H1 (cell line): ENCODE data around the gene WBP1. TPM values are rescaled to one million over a fixed set of nuclear protein-coding genes. Genes with fewer than 3 reads are reported as not detected.

Source experiments
- CTCF ChIA-PET: fragments of 300-600 bp; sonication (Branson Sonifier 250); formaldehyde crosslinking; loops from one replicate; lab custom pipeline; 2021; ENCODE audit not compliant: partially characterized antibody; lab: Charles Lee
- POLR2A ChIA-PET: fragments of 300-600 bp; sonication (Branson Sonifier 250); formaldehyde crosslinking; loops from one replicate; lab custom pipeline; 2021; ENCODE audit warnings: inconsistent platforms; ENCODE audit not compliant: partially characterized antibody; lab: Charles Lee
- DNase-seq, 2 experiments: peaks; one replicate each; pipeline versions ENCODE4 v3.0.0 to v3.0.0-alpha.2; 2010 to 2022; ENCODE audit warnings: low spot score in 2 of 2, low read depth in 1 of 2, mixed read lengths in 1 of 2
- FAIRE-seq: peaks from 2 replicates; lab custom pipeline; 2011; peaks lifted over from hg19 to GRCh38; lab: Jason Lieb, UNC
- H2AFZ ChIP-seq: 2 replicates; pipeline ENCODE4 v1.8.1; 2012; ENCODE audit warnings: low read length, inconsistent platforms
- H2AK5ac ChIP-seq: 2 replicates; pipeline ENCODE4 v1.6.1; 2013; ENCODE audit warnings: low read depth, low read length
- H2BK120ac ChIP-seq: replicated peaks from 2 replicates; pipeline ENCODE3; 2013; ENCODE audit warnings: low read depth, low read length, inconsistent platforms
- H2BK12ac ChIP-seq: 2 replicates; pipeline ENCODE4 v1.6.1; 2013; ENCODE audit warnings: low read depth, low read length
- H2BK15ac ChIP-seq: 2 replicates; pipeline ENCODE4 v1.6.1; 2013; ENCODE audit warnings: low read length
- H2BK20ac ChIP-seq: 2 replicates; pipeline ENCODE4 v1.6.1; 2013; ENCODE audit warnings: low read length
- H2BK5ac ChIP-seq: 2 replicates; pipeline ENCODE4 v1.6.1; 2013; ENCODE audit warnings: low read depth, low read length
- H3K14ac ChIP-seq: 2 replicates; pipeline ENCODE4 v1.6.1; 2013; ENCODE audit warnings: inconsistent platforms; ENCODE audit not compliant: insufficient read length
- H3K18ac ChIP-seq: 2 replicates; pipeline ENCODE4 v1.6.1; 2013; ENCODE audit warnings: low read length; ENCODE audit errors: extremely low read depth
- H3K23ac ChIP-seq: 2 replicates; pipeline ENCODE4 v1.6.1; 2013; ENCODE audit warnings: inconsistent platforms; ENCODE audit not compliant: insufficient read length
- H3K23me2 ChIP-seq: 2 replicates; pipeline ENCODE4 v1.6.1; 2013; ENCODE audit warnings: low read depth, low read length
- H3K27ac ChIP-seq: 2 replicates; pipeline ENCODE4 v1.6.1; 2011; ENCODE audit warnings: low read depth, low read length, inconsistent platforms
- H3K27me3 ChIP-seq, 4 experiments: replicated peaks in 1 of 4; 1 replicate in 1 of 4; 2 replicates in 3 of 4; pipeline versions ENCODE4 v1.6.1 to v1.8.1; 2011 to 2013; ENCODE audit warnings: low read length in 3 of 4, mild to moderate bottlenecking in 3 of 4, inconsistent platforms in 2 of 4, mixed read lengths in 2 of 4, moderate library complexity in 1 of 4; ENCODE audit not compliant: control insufficient read depth in 3 of 4, insufficient read depth in 3 of 4; ENCODE audit errors: extremely low read depth in 1 of 4
- H3K36me3 ChIP-seq, 4 experiments: 2 replicates each; pipeline versions ENCODE4 v1.6.1 to v1.8.1; 2011 to 2013; ENCODE audit warnings: mild to moderate bottlenecking in 4 of 4, low read length in 3 of 4, moderate library complexity in 2 of 4, control low read depth in 1 of 4, inconsistent platforms in 1 of 4; ENCODE audit not compliant: insufficient read depth in 4 of 4, control insufficient read depth in 2 of 4
- H3K4ac ChIP-seq: replicated peaks from 2 replicates; pipeline ENCODE3; 2013; ENCODE audit warnings: low read length, low read depth, mixed read lengths, inconsistent platforms; ENCODE audit not compliant: insufficient read length
- H3K4me1 ChIP-seq, 4 experiments: replicated peaks in 1 of 4; 1 replicate in 1 of 4; 2 replicates in 3 of 4; pipeline versions ENCODE4 v1.6.1 to v1.8.1; 2011 to 2013; ENCODE audit warnings: low read length in 3 of 4, inconsistent platforms in 2 of 4, mixed read lengths in 1 of 4; ENCODE audit not compliant: insufficient read depth in 4 of 4, control insufficient read depth in 3 of 4
- H3K4me2 ChIP-seq, 2 experiments: 2 replicates each; pipeline versions ENCODE4 v1.6.1 to v1.8.1; 2011 to 2013; ENCODE audit warnings: low read depth in 2 of 2, low read length in 2 of 2, control low read depth in 1 of 2, inconsistent platforms in 1 of 2, mild to moderate bottlenecking in 1 of 2; ENCODE audit not compliant: insufficient read depth in 1 of 2
- H3K4me3 ChIP-seq, 4 experiments: fragments of 200-600, 300-600 bp in 1 of 4; sonication (generic), shearing (Covaris generic), sonication (Bioruptor Twin) in 1 of 4; 2 replicates each; pipeline versions ENCODE4 v1.5.1 to v1.8.1; 2011 to 2016; ENCODE audit warnings: low read length in 4 of 4, low read depth in 3 of 4, control low read depth in 2 of 4, inconsistent platforms in 2 of 4, mild to moderate bottlenecking in 2 of 4, mixed read lengths in 1 of 4, moderate library complexity in 1 of 4; ENCODE audit not compliant: insufficient read depth in 2 of 4; ENCODE audit errors: extremely low read depth in 1 of 4
- H3K56ac ChIP-seq: replicated peaks from 2 replicates; pipeline ENCODE3; 2013; ENCODE audit warnings: low read depth, mild to moderate bottlenecking, mixed read lengths, low read length, inconsistent platforms; ENCODE audit not compliant: insufficient read length
- H3K79me1 ChIP-seq: 2 replicates; pipeline ENCODE4 v1.6.1; 2013; ENCODE audit warnings: low read depth, low read length, control low read depth
- H3K79me2 ChIP-seq, 2 experiments: 2 replicates each; pipeline versions ENCODE4 v1.6.1 to v1.8.1; 2012 to 2013; ENCODE audit warnings: low read length in 2 of 2, mild to moderate bottlenecking in 2 of 2, inconsistent platforms in 1 of 2; ENCODE audit not compliant: insufficient read depth in 2 of 2, control insufficient read depth in 1 of 2
- H3K9ac ChIP-seq, 4 experiments: replicated peaks in 1 of 4; 1 replicate in 1 of 4; 2 replicates in 3 of 4; pipeline versions ENCODE4 v1.6.1 to v1.8.1; 2011 to 2013; ENCODE audit warnings: low read depth in 3 of 4, low read length in 3 of 4, control low read depth in 2 of 4, mild to moderate bottlenecking in 2 of 4, moderate library complexity in 2 of 4, inconsistent platforms in 1 of 4; ENCODE audit errors: extremely low read depth in 1 of 4
- H3K9me3 ChIP-seq, 2 experiments: 2 replicates each; pipeline versions ENCODE4 v1.6.1 to v1.8.1; 2012 to 2013; ENCODE audit warnings: mild to moderate bottlenecking in 2 of 2, moderate library complexity in 2 of 2, control low read depth in 1 of 2, inconsistent platforms in 1 of 2, low read depth in 1 of 2, low read length in 1 of 2, mixed read lengths in 1 of 2; ENCODE audit not compliant: insufficient read depth in 2 of 2
- H4K20me1 ChIP-seq, 2 experiments: replicated peaks in 1 of 2; 2 replicates each; pipeline versions ENCODE3 to v1.8.1; 2011 to 2013; ENCODE audit warnings: inconsistent platforms in 2 of 2, low read length in 2 of 2, mild to moderate bottlenecking in 1 of 2; ENCODE audit not compliant: insufficient read depth in 2 of 2, control insufficient read depth in 1 of 2
- H4K5ac ChIP-seq: 2 replicates; pipeline ENCODE4 v1.6.1; 2013; ENCODE audit warnings: low read length, low read depth, mixed read lengths, inconsistent platforms; ENCODE audit not compliant: insufficient read length
- H4K8ac ChIP-seq: 2 replicates; pipeline ENCODE4 v1.8.0; 2013; ENCODE audit warnings: mild to moderate bottlenecking, moderate library complexity, low read length, inconsistent platforms; ENCODE audit not compliant: insufficient read depth; ENCODE audit errors: extremely low read depth
- H4K91ac ChIP-seq: replicated peaks from 2 replicates; pipeline ENCODE3; 2013; ENCODE audit warnings: low read length, mixed read lengths, inconsistent platforms; ENCODE audit not compliant: insufficient read length
- BRCA1 ChIP-seq: IDR thresholded peaks from 2 replicates; pipeline ENCODE4 v1.6.1; 2012; ENCODE audit warnings: low read depth, low read length, improper control_type of control experiment
- HDAC2 ChIP-seq, 2 experiments: fragments of 300-600 bp in 1 of 2; sonication (generic) in 1 of 2; IDR thresholded peaks; 2 replicates each; pipeline ENCODE4 v1.6.1; 2011 to 2012; ENCODE audit warnings: low read depth in 2 of 2, low read length in 2 of 2, mild to moderate bottlenecking in 2 of 2, moderate library complexity in 2 of 2, borderline replicate concordance in 1 of 2, inconsistent platforms in 1 of 2
- WGBS, 2 experiments: shearing (Covaris generic) in 1 of 2; methylation state at CpG; one replicate each; pipeline versions ENCODE4 v1.1.6 to v1.1.7; 2013 to 2015; ENCODE audit warnings: low lambda C conversion rate in 2 of 2, mixed read lengths in 2 of 2, inconsistent platforms in 1 of 2, low coverage in 1 of 2, missing lambda C conversion rate in 1 of 2; ENCODE audit not compliant: insufficient replicate concordance in 2 of 2, insufficient coverage in 1 of 2, insufficient read length in 1 of 2; ENCODE audit errors: extremely low coverage in 1 of 2, missing lambda C conversion rate in 1 of 2; 5-methylcytosine and 5-hydroxymethylcytosine counted together
- polyA plus RNA-seq, 7 experiments: library from polyadenylated mRNA; depleted of rRNA in 3 of 7; stranded (reverse) in 5 of 7; unstranded in 2 of 7; fragments of >200 nt in 5 of 7; fragments of 200-250 nt in 2 of 7; gene quantifications; 1 replicate in 5 of 7; 2 replicates in 1 of 7; 4 replicates in 1 of 7; pipeline versions ENCODE4 v1.2.1 to v1.2.3, GENCODE V29; 2011 to 2013; ENCODE audit warnings: missing spikeins in 2 of 7, mixed read lengths in 2 of 7
- total RNA-seq: library from RNA; stranded (reverse); fragmentation: NEBNext Ultra II Directional; extraction: Animal tissue kit (Norgen Biotek cat#: 25700); gene quantifications from 2 replicates; pipeline ENCODE4 v1.2.1, GENCODE V29; 2021

The WBP1 gene
- total and polyA plus RNA-seq, 2 of the 8 experiments (the other 6 are each of a cell fraction or from before 2014, with no cell fraction given): 57.2 to 190 TPM

GRCh38 chr2:74447230-74447999 lies 10.8 kb upstream of the WBP1 start:
- DNase-seq (no peak), FAIRE-seq (no peak)
- ChIA-PET CTCF (interaction anchor here (0.6 to 1.0 kb wide), 3 partner anchors 26 to 234 kb away, joined by 3 read pairs; no protein-coding TSS in a partner anchor), POLR2A (interaction anchor here (2.1 kb wide), 1 partner anchor 9 kb away, joined by 5 read pairs; no protein-coding TSS in a partner anchor)
- Histone ChIP-seq H3K4me3 (no peak overlapping the region), H4K5ac (no peak overlapping the region), H2BK20ac (no peak overlapping the region), H3K27ac (no peak overlapping the region), H2BK15ac (no peak overlapping the region), H3K4me1 (0 out of 7 replicates have a peak, but pooled peaks cover 0 to 2% (median 0%) of the 10 kb centered on the region in 4 experiments), H3K9me3 (no peaks in the 10 kb centered on the region), H2AK5ac (no peak overlapping the region), H3K79me1 (no peaks in the 10 kb centered on the region; the same call in 1 of the 2 replicates), H3K14ac (no peak overlapping the region), H3K23me2 (0 out of 2 replicates have a peak, but pooled peaks cover 1% of the 10 kb centered on the region), H3K27me3 (no peaks in the 10 kb centered on the region; a peak in 2 of 7 replicates), H4K8ac (no peak overlapping the region), H3K4ac (no peak overlapping the region), H3K23ac (no peak overlapping the region), H2BK12ac (no peak overlapping the region), H4K91ac (no peak overlapping the region), H3K79me2 (no peaks in the 10 kb centered on the region), H3K9ac (no peak overlapping the region), H2AFZ (no peak overlapping the region), H3K36me3 (no peaks in the 10 kb centered on the region), H3K4me2 (no peak overlapping the region), H2BK120ac (no peak overlapping the region), H2BK5ac (no peak overlapping the region), H3K18ac (no peak overlapping the region), H4K20me1 (no peaks in the 10 kb centered on the region), H3K56ac (no peak overlapping the region)
- TF ChIP-seq BRCA1 (no peak), HDAC2 (IDR thresholded peaks at IDR 0.05; ENCODE audit: borderline replicate concordance in 1 of 2, low read depth in 2 of 2, low read length in 2 of 2) (no peak)
- WGBS, 2 experiments: 92% methylated on average over 5 of the region's 5 CpGs; no CpG with 5 or more reads in 1 of the 2 experiments
